Measurements from ENCODE around the gene ZNF264. TPM values are rescaled to one million over a fixed set of nuclear protein-coding genes. Genes with fewer than 3 reads are reported as not detected.
A peak's percentile ranks its signal among the peaks of the same experiment; 100 is the strongest.
"Not testable (repeated sequence)": the region's sequence is repeated elsewhere in the genome, so short reads cannot be mapped to it uniquely, and the experiment has no call there.

Gene ZNF264
- 26.9 and 32.3 TPM in 2 replicates for total RNA-seq (2014; rRNA removed; shearing (Covaris generic))
- 18.9 and 20.7 TPM in 2 replicates for polyA plus RNA-seq (2015; cell fraction: cytosol; rRNA removed)
- polyA plus RNA-seq (2015; cell fraction: nucleus; rRNA removed), result 16.1 and 22.0 TPM in 2 replicates

- DNase-seq (ENCODE audit: low read depth), result peak; percentile 81
Observed at GRCh38 chr19:57191141-57192076, at the start of gene ZNF264. TSS of gene ZNF264 (plus strand) at chr19:57191500. CDS start at chr19:57191914, 414 bp downstream.

DNA sequence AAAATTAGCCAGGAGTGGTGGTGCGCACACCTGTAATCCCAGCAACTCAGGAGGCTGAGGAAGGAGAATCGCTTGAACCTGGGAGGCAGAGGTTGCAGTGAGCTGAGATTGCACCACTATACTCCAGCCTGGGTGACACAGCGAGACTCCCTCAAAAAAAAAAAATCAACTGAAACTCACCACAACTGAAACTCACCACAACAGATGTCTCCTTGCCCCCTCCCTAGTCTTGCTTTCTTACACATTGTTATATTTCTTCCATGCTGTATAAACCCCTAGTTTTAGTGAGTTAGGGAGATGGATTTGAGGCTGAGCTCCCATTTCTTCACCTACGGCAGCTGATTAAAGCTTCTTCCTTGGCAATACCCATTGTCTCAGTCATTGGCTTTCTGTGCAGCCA, 49.6 kb upstream of the ZNF264 start:
- DNase-seq (ENCODE audit: low read depth), result no peak

DNA sequence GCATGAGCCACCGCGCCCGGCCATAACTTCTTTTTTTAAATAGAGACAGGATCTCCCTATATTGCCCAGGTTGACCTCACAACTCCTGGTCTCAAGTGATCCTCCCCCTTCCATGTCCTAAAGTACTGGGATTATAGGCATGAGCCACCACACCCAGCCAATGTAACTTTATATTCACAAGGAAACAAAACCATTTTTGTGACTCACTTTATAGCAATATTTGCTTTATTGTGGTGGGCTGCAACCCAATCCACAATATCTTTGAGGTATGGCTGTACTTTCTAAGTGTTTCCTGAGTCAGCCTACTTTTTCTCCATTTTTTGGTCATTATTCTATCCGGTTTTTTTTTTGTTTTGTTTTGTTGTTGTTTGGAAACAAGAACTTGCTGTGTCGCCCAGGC, 38.4 kb upstream of the ZNF264 start:
- DNase-seq (ENCODE audit: low read depth), result peak; percentile 3

DNA sequence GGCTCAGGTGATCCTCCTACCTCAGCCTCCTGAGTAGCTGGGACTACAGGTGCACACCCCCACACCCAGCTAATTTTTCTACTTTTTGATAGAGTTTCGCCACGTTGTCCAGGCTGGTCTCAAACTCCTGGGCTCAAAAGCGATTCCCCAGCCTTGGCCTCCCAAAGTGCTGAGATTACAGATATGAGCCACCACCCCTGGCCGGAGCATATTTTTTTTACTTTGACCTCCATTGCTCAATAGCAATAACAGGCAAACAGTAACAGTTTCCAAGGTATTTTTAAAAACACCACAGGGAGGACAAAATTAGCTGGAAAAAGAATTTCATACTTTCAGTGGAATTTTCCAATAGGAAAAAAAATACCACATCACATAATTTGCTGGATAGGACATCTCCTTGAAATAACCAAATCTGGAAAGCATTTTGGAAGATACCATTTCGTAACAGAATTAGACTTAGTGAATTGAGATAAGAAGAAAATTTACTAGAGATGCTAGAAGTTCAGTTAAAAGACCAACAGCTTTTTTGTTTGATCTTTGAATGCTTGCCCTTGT, 29.2 kb upstream of the ZNF264 start:
- DNase-seq (ENCODE audit: low read depth), result no peak

DNA sequence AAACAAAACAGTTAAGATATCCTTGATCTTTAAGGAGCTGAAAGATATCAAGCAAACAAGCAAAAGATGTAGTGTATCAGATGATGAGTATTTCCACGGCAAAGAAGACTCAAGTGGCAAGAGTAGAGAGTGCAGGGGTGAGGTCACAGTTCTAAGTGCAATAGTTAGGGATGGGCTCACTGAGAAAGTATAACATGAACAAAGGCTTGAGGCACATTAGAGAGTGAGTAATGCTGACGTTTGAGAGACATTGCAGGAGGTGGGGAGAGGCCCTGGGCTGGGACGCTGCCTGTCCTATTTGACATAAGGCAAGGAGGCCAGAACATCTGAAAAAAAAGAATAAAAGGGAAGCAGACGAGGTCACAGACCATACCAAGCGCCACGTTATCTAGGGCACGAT, 25.5 kb upstream of the ZNF264 start:
- DNase-seq (ENCODE audit: low read depth), result peak; percentile 36

DNA sequence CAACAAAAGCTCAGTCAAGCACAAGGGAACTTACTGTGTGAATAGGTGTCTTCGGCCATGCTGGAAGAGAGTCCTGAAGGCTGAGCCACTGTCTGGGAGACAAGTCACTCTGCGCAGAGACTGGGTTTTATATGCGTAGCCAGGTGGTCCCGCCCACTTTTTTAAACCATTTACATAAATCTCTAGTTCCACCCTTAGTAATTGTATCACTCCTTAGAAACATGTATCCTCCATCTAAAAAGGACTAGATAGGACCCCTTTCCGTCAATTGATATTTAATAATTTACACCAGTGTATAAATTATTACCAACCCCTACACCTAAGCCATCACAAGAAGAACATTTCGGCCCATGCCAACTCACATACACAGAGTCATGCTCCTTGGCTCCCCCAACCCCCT, 23.9 kb upstream of the ZNF264 start, which contains the start of gene DUXA:
TSS of gene DUXA (minus strand) at position 101 of the 400 bp plus-strand sequence. CDS start at position 59, 42 bp downstream.
- DNase-seq (ENCODE audit: low read depth), result no peak

- DNase-seq (ENCODE audit: low read depth), result no peak
Observed at GRCh38 chr19:57171551-57172081, 19.7 kb upstream of the ZNF264 start.

- no peak for DNase-seq (ENCODE audit: low read depth)
Observed at GRCh38 chr19:57190301-57190700, 999 bp upstream of the ZNF264 start.

- no peak for DNase-seq (ENCODE audit: low read depth)
Observed at GRCh38 chr19:57192077-57192420, 749 bp downstream of the ZNF264 start.

DNA sequence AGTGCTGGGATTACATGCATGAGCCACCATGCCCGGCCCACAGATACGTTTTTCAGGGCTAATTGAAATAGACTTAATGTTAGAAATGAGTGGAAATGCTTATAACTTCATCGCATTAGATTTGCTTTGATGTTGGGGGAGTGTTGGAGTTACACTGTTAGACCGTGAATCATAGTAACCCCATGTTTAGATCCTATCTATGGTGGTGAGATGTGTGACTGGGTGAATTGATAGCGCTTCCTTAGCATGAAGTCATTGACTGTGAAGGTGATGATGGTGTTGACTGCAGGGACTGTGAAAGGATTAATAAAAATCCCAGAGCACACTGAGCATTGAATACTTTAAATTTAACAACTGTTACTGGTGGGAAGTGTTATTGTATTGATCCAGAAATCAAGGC, 1.7 kb downstream of the ZNF264 start:
- no peak for DNase-seq (ENCODE audit: low read depth)

GRCh38 chr19:57197874-57198273, 6.6 kb downstream of the ZNF264 start:
- DNase-seq (ENCODE audit: low read depth), result not testable (repeated sequence)

GRCh38 chr19:57202160-57202559, 10.9 kb downstream of the ZNF264 start:
- DNase-seq (ENCODE audit: low read depth), result no peak

DNA sequence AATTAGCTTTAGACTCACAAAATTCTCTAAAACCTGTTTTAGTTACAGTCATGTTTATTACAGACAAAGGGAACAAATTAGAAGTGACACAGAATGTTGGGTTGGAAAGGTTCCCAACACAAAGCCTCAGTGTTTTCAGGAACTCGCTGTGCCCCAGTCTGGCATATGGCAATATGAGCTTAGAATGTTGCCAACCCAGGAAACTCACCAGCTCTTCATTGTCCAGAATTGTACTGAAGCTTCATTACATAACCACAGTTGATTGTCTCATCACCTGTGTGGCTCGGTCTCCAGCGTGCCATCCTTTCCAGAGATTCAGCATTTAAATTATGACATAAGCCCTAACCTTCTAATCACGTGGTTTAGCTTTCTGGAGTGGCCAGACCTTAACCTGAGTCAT, 19.1 kb downstream of the ZNF264 start:
- DNase-seq (ENCODE audit: low read depth), result no peak

DNA sequence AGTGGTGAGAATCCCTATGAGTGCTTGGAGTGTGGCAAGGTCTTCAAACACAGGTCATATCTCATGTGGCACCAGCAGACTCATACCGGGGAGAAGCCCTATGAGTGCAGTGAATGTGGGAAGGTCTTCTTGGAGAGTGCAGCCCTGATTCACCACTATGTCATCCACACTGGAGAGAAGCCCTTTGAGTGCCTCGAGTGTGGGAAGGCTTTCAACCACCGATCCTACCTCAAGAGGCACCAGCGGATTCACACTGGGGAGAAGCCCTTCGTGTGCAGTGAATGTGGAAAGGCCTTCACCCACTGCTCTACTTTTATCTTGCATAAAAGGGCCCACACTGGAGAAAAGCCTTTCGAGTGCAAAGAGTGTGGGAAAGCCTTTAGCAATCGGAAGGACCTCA, 20.8 kb downstream of the ZNF264 start:
- peak; percentile 31 for DNase-seq (ENCODE audit: low read depth)

DNA sequence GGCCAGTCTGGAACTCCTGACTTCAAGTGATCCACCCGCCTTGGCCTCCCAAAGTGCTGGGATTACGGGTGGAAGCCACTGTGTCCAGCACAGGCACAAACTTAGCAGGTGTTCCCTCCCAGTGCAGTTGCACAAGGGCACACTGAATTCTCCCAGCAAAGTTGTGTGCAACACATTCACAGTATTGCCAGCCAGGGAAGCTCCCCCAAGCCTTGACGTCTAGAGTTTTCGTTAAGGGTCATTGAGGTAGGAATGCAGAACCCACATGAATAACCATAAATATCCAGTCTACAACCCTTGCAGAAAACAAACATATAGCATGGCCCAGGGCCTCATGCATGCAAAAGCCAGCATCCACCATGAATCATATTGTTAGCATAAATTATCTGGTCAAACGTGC, 36.2 kb downstream of the ZNF264 start:
- no peak for DNase-seq (ENCODE audit: low read depth)

- no peak for DNase-seq (ENCODE audit: low read depth)
Observed at GRCh38 chr19:57231686-57232085, 40.4 kb downstream of the ZNF264 start.

GRCh38 chr19:57233207-57233606, 41.9 kb downstream of the ZNF264 start:
- no peak for DNase-seq (ENCODE audit: low read depth)

DNA sequence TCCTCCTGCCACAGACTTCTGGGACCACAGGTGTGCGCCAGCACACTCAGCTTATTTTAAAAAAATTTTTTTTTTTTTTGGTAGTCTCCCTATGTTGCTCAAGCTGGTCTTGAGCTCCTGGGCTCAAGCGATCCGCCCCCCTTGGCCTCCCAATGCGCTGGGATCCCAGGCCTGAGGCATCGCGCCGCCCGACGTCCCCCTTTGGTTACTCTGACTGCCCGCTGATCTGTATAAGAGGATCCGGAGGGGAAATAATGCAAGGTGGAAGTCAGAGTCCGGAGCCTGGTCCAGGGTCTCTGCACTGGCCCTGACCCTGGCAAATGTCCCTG, 48.6 kb downstream of the ZNF264 start:
- peak; percentile 10 for DNase-seq (ENCODE audit: low read depth)

GRCh38 chr19:57240311-57241090, 49.2 kb downstream of the ZNF264 start, which contains the start of gene ZNF805:
TSS of gene ZNF805 (plus strand) at chr19:57240632. CDS start at chr19:57240892, 260 bp downstream.
- DNase-seq (ENCODE audit: low read depth), result peak; percentile 89

DNA sequence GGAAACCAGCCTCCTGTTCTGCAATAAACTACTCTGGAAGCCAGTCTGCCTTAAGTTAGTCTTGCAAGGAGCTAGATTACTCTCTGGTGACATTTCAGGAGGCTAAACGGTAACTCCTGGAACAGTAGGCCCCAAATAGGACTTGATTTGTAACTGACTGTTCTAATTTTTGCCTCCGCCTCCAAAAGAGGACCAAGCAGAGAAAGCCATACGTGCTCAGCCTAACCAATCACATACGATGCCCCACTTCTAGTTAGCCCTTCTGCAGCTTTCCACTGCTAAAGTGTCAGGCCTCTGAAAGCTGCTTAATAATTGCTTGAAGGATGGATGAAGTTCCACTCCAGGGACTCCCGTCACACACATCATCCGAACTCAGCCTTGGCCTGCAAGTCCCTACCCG, 49.9 kb downstream of the ZNF264 start:
- DNase-seq (ENCODE audit: low read depth), result no peak

DNA sequence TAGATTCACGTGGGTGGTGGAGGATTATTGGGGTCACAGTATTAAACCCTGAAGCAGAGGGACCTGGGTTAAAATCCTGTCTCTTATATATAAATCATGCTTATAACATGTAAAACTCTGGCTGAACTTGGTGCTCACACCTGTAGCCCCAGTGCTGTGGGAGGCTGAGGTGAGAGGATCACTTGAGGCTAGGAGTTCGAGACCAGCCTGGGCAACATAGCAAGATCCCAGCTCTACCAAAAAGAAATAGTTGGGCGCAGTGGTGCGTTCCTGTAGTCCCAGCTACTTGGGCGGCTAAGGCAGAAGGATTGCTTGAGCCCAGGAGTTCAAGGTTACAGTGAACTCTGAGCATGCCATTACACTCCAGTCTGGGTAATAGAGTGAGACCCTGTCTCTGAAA, 51.5 kb downstream of the ZNF264 start:
- no peak for DNase-seq (ENCODE audit: low read depth)

DNA sequence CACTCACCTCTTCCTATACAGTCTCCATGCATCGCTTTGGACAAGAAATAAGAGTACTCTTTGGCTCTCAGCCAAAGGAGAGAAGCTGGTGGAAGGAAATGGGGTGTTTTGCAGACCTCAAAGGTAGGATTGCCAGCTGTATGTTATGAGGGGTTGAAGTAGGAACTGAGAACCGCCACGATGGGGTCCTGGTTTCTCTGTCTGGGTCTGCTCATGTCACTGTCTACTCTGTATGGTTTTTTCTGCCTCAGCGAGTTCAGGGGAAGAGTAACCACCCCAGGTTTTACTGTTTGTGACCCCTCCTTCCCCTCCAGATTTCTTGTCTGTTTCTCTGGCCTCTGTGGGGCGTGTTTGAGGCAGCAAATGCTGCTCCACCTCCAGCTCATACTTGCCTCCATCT, 53.2 kb downstream of the ZNF264 start:
- DNase-seq (ENCODE audit: low read depth), result no peak
